Astrocyte of the spinal cord (primary cell): Measurements from ENCODE around the gene NUDT15.
A peak's percentile ranks its signal among the peaks of the same experiment; 100 is the strongest.

ENCODE experiments used
- DNase-seq: peaks from one replicate; pipeline ENCODE4 v3.0.0; 2011; ENCODE audit warnings: low read depth, low spot score
- H3K4me3 ChIP-seq: 2 replicates; pipeline ENCODE4 v1.5.1; 2011; ENCODE audit warnings: low read depth, mild to moderate bottlenecking, low read length, moderate library complexity
- in situ Hi-C: cut with HindIII; loops from 2 replicates; pipeline ENCODE4 v1.10.0; 2017; ENCODE audit warnings: low sequenced_read_pairs
- TF ChIP-seq, protein P1 (sequence below): IDR thresholded peaks from 2 replicates; pipeline ENCODE4 v1.5.1; 2012; ENCODE audit warnings: low read depth, mild to moderate bottlenecking, low read length, inconsistent platforms

Gene NUDT15

DNA sequence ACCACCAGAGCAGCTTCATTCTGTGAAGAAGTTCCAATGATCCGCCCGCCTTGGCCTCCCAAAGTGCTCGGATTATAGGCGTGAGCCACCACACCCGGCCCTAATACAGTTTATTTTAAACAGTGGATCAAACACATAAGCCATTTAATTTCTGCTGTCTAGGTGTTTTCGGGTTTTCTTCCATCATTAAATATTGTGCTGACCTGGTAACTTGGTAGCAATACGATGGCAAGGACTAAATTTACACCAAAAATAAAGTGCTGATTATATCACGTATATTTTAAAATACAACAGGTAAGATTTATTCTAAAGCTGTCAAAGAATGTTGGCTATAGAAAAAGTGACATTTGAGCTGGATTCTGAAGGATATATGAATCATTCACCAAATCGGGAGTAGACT, 56.1 kb downstream of the NUDT15 start:
- in situ Hi-C loops: no loop called here
- DNase-seq: no peak
- peak overlapping the region; percentile 99 for H3K4me3 ChIP-seq
- TF ChIP-seq, protein P1, sequence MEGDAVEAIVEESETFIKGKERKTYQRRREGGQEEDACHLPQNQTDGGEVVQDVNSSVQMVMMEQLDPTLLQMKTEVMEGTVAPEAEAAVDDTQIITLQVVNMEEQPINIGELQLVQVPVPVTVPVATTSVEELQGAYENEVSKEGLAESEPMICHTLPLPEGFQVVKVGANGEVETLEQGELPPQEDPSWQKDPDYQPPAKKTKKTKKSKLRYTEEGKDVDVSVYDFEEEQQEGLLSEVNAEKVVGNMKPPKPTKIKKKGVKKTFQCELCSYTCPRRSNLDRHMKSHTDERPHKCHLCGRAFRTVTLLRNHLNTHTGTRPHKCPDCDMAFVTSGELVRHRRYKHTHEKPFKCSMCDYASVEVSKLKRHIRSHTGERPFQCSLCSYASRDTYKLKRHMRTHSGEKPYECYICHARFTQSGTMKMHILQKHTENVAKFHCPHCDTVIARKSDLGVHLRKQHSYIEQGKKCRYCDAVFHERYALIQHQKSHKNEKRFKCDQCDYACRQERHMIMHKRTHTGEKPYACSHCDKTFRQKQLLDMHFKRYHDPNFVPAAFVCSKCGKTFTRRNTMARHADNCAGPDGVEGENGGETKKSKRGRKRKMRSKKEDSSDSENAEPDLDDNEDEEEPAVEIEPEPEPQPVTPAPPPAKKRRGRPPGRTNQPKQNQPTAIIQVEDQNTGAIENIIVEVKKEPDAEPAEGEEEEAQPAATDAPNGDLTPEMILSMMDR: no peak

DNA sequence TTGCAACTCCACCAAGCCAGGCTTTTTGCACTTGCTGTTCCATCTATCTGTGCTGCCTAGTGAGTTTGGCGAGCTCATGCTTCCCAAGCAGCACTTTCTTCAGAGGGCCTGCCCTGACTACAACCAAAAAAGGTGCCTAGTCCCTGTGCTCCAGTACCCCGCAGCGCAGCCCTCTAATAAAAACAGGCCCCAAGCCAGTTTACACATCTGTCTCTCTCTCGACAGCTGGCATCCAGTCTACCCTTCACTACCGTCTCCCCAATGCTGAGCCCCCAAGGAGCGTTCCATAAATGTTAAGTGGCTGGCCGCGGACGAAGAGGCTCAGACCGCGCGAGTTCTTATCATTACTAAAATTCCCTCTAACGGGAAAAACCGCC, 56.9 kb downstream of the NUDT15 start:
- H3K4me3 ChIP-seq: peak overlapping the region; percentile 99
- DNase-seq: no peak
- in situ Hi-C loops: no loop called here
- TF ChIP-seq, protein P1: no peak

DNA sequence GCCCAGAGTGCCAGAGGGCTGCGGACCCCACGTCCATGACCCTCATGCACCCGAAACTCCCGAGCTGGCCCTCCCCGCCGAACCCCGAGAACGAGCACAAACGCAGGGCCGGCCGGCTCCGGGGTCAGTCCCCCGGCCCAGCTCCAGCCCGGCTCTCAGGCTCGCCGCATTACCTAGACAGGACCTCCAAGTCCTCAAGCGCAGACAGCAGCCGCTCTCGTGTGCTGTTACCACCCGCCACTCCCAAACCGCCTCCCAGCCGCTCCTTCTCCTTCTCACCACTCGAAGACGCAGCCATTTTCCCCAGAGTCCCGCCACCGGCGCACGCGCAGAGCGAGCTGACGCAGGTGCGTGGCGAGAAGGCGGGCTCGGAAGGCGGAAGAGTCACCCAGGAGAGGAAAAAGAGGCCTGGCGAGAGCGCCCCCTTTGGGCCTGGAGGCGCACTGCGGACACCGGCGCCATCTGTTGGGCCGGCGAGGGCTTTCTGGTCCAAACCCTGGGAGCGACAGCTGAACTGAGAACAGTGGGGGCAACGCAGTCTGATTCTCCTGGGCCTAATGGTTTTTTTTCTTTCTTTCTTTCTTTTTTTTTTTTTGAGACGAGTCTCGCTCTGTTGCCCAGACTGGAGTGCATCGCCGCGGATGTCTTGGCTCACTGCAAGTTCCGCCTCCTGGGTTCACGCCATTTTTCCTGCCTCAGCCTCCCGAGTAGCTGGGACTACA, 57.4 kb downstream of the NUDT15 start, which contains the start of gene MED4:
TSS of gene MED4 (minus strand) at position 324 of the 722 bp plus-strand sequence. CDS start at position 298, 26 bp downstream.
- TF ChIP-seq, protein P1: peak; percentile 100
- peak within 1 kb of the TSS; percentile 99 for H3K4me3 ChIP-seq
- DNase-seq: peak; percentile 95
- in situ Hi-C loops: no loop called here

DNA sequence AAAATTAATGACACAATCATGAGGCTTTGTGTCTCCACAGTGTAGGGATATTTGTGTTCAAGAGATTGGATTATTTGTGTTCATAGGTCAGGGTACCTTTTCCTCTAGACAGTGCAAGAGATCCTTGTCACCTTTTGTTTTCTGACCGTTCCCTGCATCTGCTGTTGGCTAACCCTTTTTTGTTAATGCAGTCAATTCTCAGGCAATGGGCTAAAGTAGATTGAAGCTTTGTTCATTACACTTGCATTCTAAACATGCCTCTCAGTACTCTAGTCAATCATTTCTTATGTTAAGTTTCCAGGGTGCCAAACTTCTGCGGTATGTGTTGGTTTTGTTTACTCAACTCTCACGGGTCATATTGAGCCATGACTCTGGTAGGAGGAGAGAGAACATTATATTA, 59.1 kb downstream of the NUDT15 start:
- DNase-seq: no peak
- in situ Hi-C loops: no loop called here

More for the DNA sequence above, 59.1 kb downstream of the NUDT15 start:
- TF ChIP-seq, protein P1: no peak
- H3K4me3 ChIP-seq: no peak overlapping the region
